ENCODE results near the gene BLCAP. TPM values are rescaled to one million over a fixed set of nuclear protein-coding genes. Genes with fewer than 3 reads are reported as not detected.

BLCAP gene
- total and polyA plus RNA-seq, 2 experiments from 2014 or later: 62.2 to 64.8 TPM

- no peak for TF ChIP-seq CREB1 (CRISPR knock-in tag; IDR thresholded peaks at IDR 0.05; ENCODE audit: low read depth)
- TF ChIP-seq ZNF114 (CRISPR knock-in tag; IDR thresholded peaks at IDR 0.05): no peak
- no peak for TF ChIP-seq ETS1 (IDR thresholded peaks at IDR 0.05)
- TF ChIP-seq ZNF462 (CRISPR knock-in tag; IDR thresholded peaks at IDR 0.05): no peak
- no peak for TF ChIP-seq JUNB (IDR thresholded peaks at IDR 0.05; ENCODE audit: unreplicated experiment)
- no peak for TF ChIP-seq CTCF (conservative IDR thresholded peaks at IDR 0.05; ENCODE audit: low read depth in 2 of 2)
- TF ChIP-seq EZH2 (IDR thresholded peaks at IDR 0.05; ENCODE audit: low read depth, unreplicated experiment): no peak
- TF ChIP-seq POLR2AphosphoS5 (IDR thresholded peaks at IDR 0.05; ENCODE audit: low read depth): no peak
- no peak for TF ChIP-seq NANOG (IDR thresholded peaks at IDR 0.05; ENCODE audit: borderline replicate concordance)
- no peak for TF ChIP-seq ZNF331 (CRISPR knock-in tag; IDR thresholded peaks at IDR 0.05; ENCODE audit: low read depth)
- Histone ChIP-seq H3K4me3 (peak overlapping the region; percentile 84), H4K20me1 (replicated peaks; ENCODE audit: insufficient read depth) (peaks cover 27% of the 10 kb centered on the region), H3F3A (replicated peaks; ENCODE audit: low read depth) (no peaks in the 10 kb centered on the region), H3K36me3 (ENCODE audit: insufficient read depth) (no peaks in the 10 kb centered on the region), H3K27me3 (ENCODE audit: insufficient read depth) (no peaks in the 10 kb centered on the region), H3K9me2 (ENCODE audit: insufficient read depth) (no peaks in the 10 kb centered on the region), H3K79me2 (replicated peaks; ENCODE audit: insufficient read depth) (peaks cover 54% of the 10 kb centered on the region), H3K4me1 (ENCODE audit: insufficient read depth) (peaks cover 35% of the 10 kb centered on the region), H3K4me2 (peak overlapping the region; percentile 93), H2AFZ (no peak overlapping the region), H3K27ac (ENCODE audit: low read depth) (peak overlapping the region; percentile 99)
- DNase-seq (ENCODE audit: low spot score): peak; percentile 63
- Mint-ChIP-seq H3K36me3 (ENCODE audit: low read depth) (peaks cover 27% of the 10 kb centered on the region), H3K27ac (peak overlapping the region; percentile 100), H3K4me1 (peaks cover 50% of the 10 kb centered on the region), H3K9me3 (0 out of 3 replicates have a peak, but pooled peaks cover 5% of the 10 kb centered on the region), H3K4me3 (peak overlapping the region; percentile 94), H3K27me3 (ENCODE audit: insufficient read depth, low read depth, poor library complexity) (peaks cover 11% of the 10 kb centered on the region)
- ATAC-seq: peak; percentile 8
Observed at GRCh38 chr20:37526839-37527637, 638 bp downstream of the BLCAP start.

Measured in GM23338 (cell line).